NB4 (cell line): ENCODE data around the gene PTGDS.

Experiments used
- DNase-seq: peaks from one replicate; pipeline ENCODE4 v3.0.0; 2010; ENCODE audit warnings: low read depth
- H3K4me3 ChIP-seq: one replicate; pipeline ENCODE4 v1.5.1; 2011; ENCODE audit warnings: mild to moderate bottlenecking, low read depth, low read length, moderate library complexity
- CTCF ChIP-seq: IDR thresholded peaks from one replicate; pipeline ENCODE4 v1.5.1; 2012; ENCODE audit warnings: low read depth, low read length
- MAX ChIP-seq: IDR thresholded peaks from 2 replicates; pipeline ENCODE4 v1.6.1; 2011; ENCODE audit warnings: low read depth, low read length
- MYC ChIP-seq: IDR thresholded peaks from 2 replicates; pipeline ENCODE4 v1.6.1; 2011; ENCODE audit warnings: low read depth, low read length
- POLR2A ChIP-seq: IDR thresholded peaks from 2 replicates; pipeline ENCODE4 v1.6.1; 2011; ENCODE audit warnings: mild to moderate bottlenecking; ENCODE audit not compliant: insufficient read length; ENCODE audit errors: extremely low read depth

PTGDS gene

GRCh38 chr9:137009938-137010732 is 32.8 kb downstream of the PTGDS start:
- no peak for DNase-seq
- TF ChIP-seq MYC (no peak), POLR2A (no peak), CTCF (no peak), MAX (no peak)
- no peak overlapping the region for H3K4me3 ChIP-seq

- no peak for DNase-seq
- H3K4me3 ChIP-seq: no peak overlapping the region
- TF ChIP-seq MAX: no peak
- TF ChIP-seq CTCF: no peak
- TF ChIP-seq MYC: no peak
Measured at GRCh38 chr9:137011156-137011555, 33.9 kb downstream of the PTGDS start.

GRCh38 chr9:137011907-137012675 is 34.8 kb downstream of the PTGDS start:
- no peak for DNase-seq
- TF ChIP-seq MAX (no peak), CTCF (no peak)
- no peak overlapping the region for H3K4me3 ChIP-seq

- H3K4me3 ChIP-seq: no peak overlapping the region
- DNase-seq: no peak
- TF ChIP-seq MYC: no peak
- no peak for TF ChIP-seq MAX
- TF ChIP-seq POLR2A: no peak
- no peak for TF ChIP-seq CTCF
Measured at GRCh38 chr9:137012694-137013570, 35.6 kb downstream of the PTGDS start.

- DNase-seq: no peak
- H3K4me3 ChIP-seq: no peak overlapping the region
- TF ChIP-seq MYC: no peak
- TF ChIP-seq POLR2A: no peak
- no peak for TF ChIP-seq CTCF
- TF ChIP-seq MAX: no peak
Measured at GRCh38 chr9:137013571-137013940, 36.3 kb downstream of the PTGDS start.
